IPS-18a (cell line): ENCODE data around the gene TXNIP.

ENCODE experiments used
- H3K27ac ChIP-seq: one replicate; pipeline ENCODE4 v1.5.1; 2013; ENCODE audit warnings: low read length
- H3K27me3 ChIP-seq: one replicate; pipeline ENCODE4 v1.6.1; 2013; ENCODE audit warnings: mild to moderate bottlenecking, low read length; ENCODE audit not compliant: control insufficient read depth, insufficient read depth
- H3K36me3 ChIP-seq: one replicate; pipeline ENCODE4 v1.6.1; 2013; ENCODE audit warnings: low read depth, low read length; ENCODE audit not compliant: control insufficient read depth
- H3K4me1 ChIP-seq: one replicate; pipeline ENCODE4 v1.6.1; 2013; ENCODE audit warnings: low read depth, low read length; ENCODE audit not compliant: control insufficient read depth
- H3K4me3 ChIP-seq: one replicate; pipeline ENCODE4 v1.5.1; 2013; ENCODE audit warnings: low read length
- H3K9ac ChIP-seq: one replicate; pipeline ENCODE4 v1.6.1; 2013; ENCODE audit warnings: mild to moderate bottlenecking, low read length, moderate library complexity
- H3K9me3 ChIP-seq: one replicate; pipeline ENCODE4 v1.6.1; 2013; ENCODE audit warnings: low read depth, low read length; ENCODE audit not compliant: control insufficient read depth

TXNIP gene

GRCh38 chr1:145958734-145959133 is 37.6 kb downstream of the TXNIP start:
- Histone ChIP-seq H3K4me1 (peaks cover 16% of the 10 kb centered on the region), H3K9me3 (no peaks in the 10 kb centered on the region), H3K36me3 (no peaks in the 10 kb centered on the region), H3K9ac (no peak overlapping the region), H3K4me3 (no peak overlapping the region), H3K27me3 (peaks cover 81% of the 10 kb centered on the region), H3K27ac (no peak overlapping the region)

- H3K27ac ChIP-seq: no peak within 1 kb of the TSS
- peaks cover 71% of the 10 kb centered on the region for H3K27me3 ChIP-seq
- no peaks in the 10 kb centered on the region for H3K36me3 ChIP-seq
- peak within 1 kb of the TSS; percentile 26 for H3K9ac ChIP-seq
- H3K9me3 ChIP-seq: no peaks in the 10 kb centered on the region
- peaks cover 12% of the 10 kb centered on the region for H3K4me1 ChIP-seq
- H3K4me3 ChIP-seq: peak within 1 kb of the TSS; percentile 69
Measured at GRCh38 chr1:145957443-145958319, 38.7 kb downstream of the TXNIP start, which contains the start of gene LIX1L. LIX1L (minus strand) TSS chr1:145958017; CDS start chr1:145957927, 90 bp downstream.

- Histone ChIP-seq H3K4me1 (peaks cover 12% of the 10 kb centered on the region), H3K9me3 (no peaks in the 10 kb centered on the region), H3K27ac (no peak overlapping the region), H3K36me3 (no peaks in the 10 kb centered on the region), H3K27me3 (peaks cover 63% of the 10 kb centered on the region), H3K4me3 (peak overlapping the region; percentile 69), H3K9ac (peak overlapping the region; percentile 26)
Measured at GRCh38 chr1:145956781-145957442, 39.5 kb downstream of the TXNIP start.

- peaks cover 58% of the 10 kb centered on the region for H3K27me3 ChIP-seq
- H3K9me3 ChIP-seq: no peaks in the 10 kb centered on the region
- H3K4me1 ChIP-seq: peaks cover 12% of the 10 kb centered on the region
- no peak overlapping the region for H3K27ac ChIP-seq
- H3K4me3 ChIP-seq: peak overlapping the region; percentile 69
- no peak overlapping the region for H3K9ac ChIP-seq
- no peaks in the 10 kb centered on the region for H3K36me3 ChIP-seq
Measured at GRCh38 chr1:145956361-145956760, 40.0 kb downstream of the TXNIP start.

- no peaks in the 10 kb centered on the region for H3K9me3 ChIP-seq
- H3K27ac ChIP-seq: no peak overlapping the region
- no peak overlapping the region for H3K4me3 ChIP-seq
- H3K27me3 ChIP-seq: peaks cover 51% of the 10 kb centered on the region
- no peak overlapping the region for H3K9ac ChIP-seq
- no peaks in the 10 kb centered on the region for H3K36me3 ChIP-seq
- peaks cover 12% of the 10 kb centered on the region for H3K4me1 ChIP-seq
Measured at GRCh38 chr1:145955436-145955835, 40.9 kb downstream of the TXNIP start.

GRCh38 chr1:145953861-145954260 is 42.5 kb downstream of the TXNIP start:
- Histone ChIP-seq H3K9ac (no peak overlapping the region), H3K27me3 (peaks cover 36% of the 10 kb centered on the region), H3K36me3 (no peaks in the 10 kb centered on the region), H3K9me3 (no peaks in the 10 kb centered on the region), H3K4me3 (no peak overlapping the region), H3K4me1 (peaks cover 12% of the 10 kb centered on the region), H3K27ac (no peak overlapping the region)

- Histone ChIP-seq H3K36me3 (no peaks in the 10 kb centered on the region), H3K4me1 (peaks cover 9% of the 10 kb centered on the region), H3K4me3 (no peak overlapping the region), H3K27ac (no peak overlapping the region), H3K27me3 (peaks cover 29% of the 10 kb centered on the region), H3K9ac (no peak overlapping the region), H3K9me3 (no peaks in the 10 kb centered on the region)
Measured at GRCh38 chr1:145952903-145953302, 43.5 kb downstream of the TXNIP start.

- H3K9me3 ChIP-seq: no peaks in the 10 kb centered on the region
- no peaks in the 10 kb centered on the region for H3K36me3 ChIP-seq
- H3K4me1 ChIP-seq: peaks cover 13% of the 10 kb centered on the region
- H3K27ac ChIP-seq: no peak overlapping the region
- H3K27me3 ChIP-seq: peaks cover 19% of the 10 kb centered on the region
- H3K9ac ChIP-seq: no peak overlapping the region
- no peak overlapping the region for H3K4me3 ChIP-seq
Measured at GRCh38 chr1:145951526-145951925, 44.9 kb downstream of the TXNIP start.

- Histone ChIP-seq H3K4me3 (no peak overlapping the region), H3K9ac (no peak overlapping the region), H3K4me1 (peaks cover 13% of the 10 kb centered on the region), H3K27ac (no peak overlapping the region), H3K27me3 (no peaks in the 10 kb centered on the region), H3K9me3 (no peaks in the 10 kb centered on the region), H3K36me3 (no peaks in the 10 kb centered on the region)
Measured at GRCh38 chr1:145949219-145949618, 47.2 kb downstream of the TXNIP start.

- no peak overlapping the region for H3K4me3 ChIP-seq
- H3K27ac ChIP-seq: no peak overlapping the region
- H3K27me3 ChIP-seq: no peaks in the 10 kb centered on the region
- H3K9me3 ChIP-seq: no peaks in the 10 kb centered on the region
- H3K9ac ChIP-seq: no peak overlapping the region
- peaks cover 13% of the 10 kb centered on the region for H3K4me1 ChIP-seq
- no peaks in the 10 kb centered on the region for H3K36me3 ChIP-seq
Measured at GRCh38 chr1:145947551-145947950, 48.8 kb downstream of the TXNIP start.

- Histone ChIP-seq H3K27ac (no peak overlapping the region), H3K27me3 (no peaks in the 10 kb centered on the region), H3K4me1 (peaks cover 13% of the 10 kb centered on the region), H3K9me3 (no peaks in the 10 kb centered on the region), H3K9ac (no peak overlapping the region), H3K36me3 (no peaks in the 10 kb centered on the region), H3K4me3 (no peak overlapping the region)
Measured at GRCh38 chr1:145946477-145946986, 49.8 kb downstream of the TXNIP start.
